GM12892 (cell line): ENCODE measurements around the gene ALDH3B1.

Experiments used
- POLR2A ChIP-seq: IDR thresholded peaks from 2 replicates; pipeline ENCODE4 v1.6.1; 2011; ENCODE audit warnings: low read depth, low read length, control low read depth
- POLR2AphosphoS5 ChIP-seq: IDR thresholded peaks from 2 replicates; pipeline ENCODE4 v1.6.1; 2011; ENCODE audit warnings: low read depth, low read length, control low read depth

DNA sequence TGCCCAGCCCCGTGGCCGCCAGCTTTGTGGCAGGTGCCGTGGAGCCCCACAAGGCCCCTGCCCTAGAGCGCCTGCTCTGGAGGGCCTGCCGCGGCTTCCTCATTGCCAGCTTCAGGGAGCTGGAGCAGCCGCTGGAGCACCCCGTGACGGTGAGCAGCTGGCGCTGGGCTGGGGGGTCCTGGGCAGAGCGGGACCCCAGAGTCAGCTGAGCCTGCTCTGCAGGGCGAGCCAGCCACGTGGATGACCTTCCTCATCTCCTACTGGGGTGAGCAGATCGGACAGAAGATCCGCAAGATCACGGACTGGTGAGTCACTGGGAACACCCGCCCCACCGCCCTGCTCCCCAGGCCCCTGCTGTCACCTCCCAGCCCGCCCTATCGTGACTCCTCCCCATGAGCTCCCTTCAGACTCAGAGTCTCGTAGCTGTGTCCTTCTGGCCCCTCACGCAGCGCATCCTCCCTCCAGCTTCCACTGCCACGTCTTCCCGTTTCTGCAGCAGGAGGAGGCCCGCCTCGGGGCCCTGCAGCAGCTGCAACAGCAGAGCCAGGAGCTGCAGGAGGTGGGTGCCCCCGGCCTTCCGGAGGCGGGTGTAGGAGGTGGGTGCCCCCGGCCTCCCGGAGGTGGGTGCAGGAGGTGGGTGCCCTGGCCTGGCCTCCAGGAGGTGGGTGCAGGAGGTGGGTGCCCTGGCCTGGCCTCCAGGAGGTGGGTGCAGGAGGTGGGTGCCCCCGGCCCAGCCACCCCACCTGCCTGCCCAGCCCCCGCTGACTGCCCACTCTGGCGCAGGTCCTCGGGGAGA lies 33.4 kb downstream of the ALDH3B1 start:
- TF ChIP-seq POLR2A: no peak
- no peak for TF ChIP-seq POLR2AphosphoS5
